Transverse colon (tissue), 3 donors: Measurements from ENCODE around the gene ZSCAN22.

ENCODE experiments used
- POLR2A ChIP-seq: fragments of 450-650 bp; IDR thresholded peaks from one replicate; pipeline ENCODE4 v1.6.1; 2016; ENCODE audit warnings: antibody characterized with exemption, mild to moderate bottlenecking, moderate library complexity
- TF ChIP-seq, protein P1 (sequence below), 5 experiments: fragments of 200-600 bp in 3 of 5; fragments of 450-650 bp in 2 of 5; sonication (generic) in 3 of 5; IDR thresholded peaks; 1 replicate in 2 of 5; 2 replicates in 3 of 5; pipeline ENCODE4 v1.5.1; 2016 to 2017; ENCODE audit warnings: antibody characterized with exemption in 5 of 5, inconsistent platforms in 3 of 5, mild to moderate bottlenecking in 2 of 5, moderate library complexity in 1 of 5

DNA sequence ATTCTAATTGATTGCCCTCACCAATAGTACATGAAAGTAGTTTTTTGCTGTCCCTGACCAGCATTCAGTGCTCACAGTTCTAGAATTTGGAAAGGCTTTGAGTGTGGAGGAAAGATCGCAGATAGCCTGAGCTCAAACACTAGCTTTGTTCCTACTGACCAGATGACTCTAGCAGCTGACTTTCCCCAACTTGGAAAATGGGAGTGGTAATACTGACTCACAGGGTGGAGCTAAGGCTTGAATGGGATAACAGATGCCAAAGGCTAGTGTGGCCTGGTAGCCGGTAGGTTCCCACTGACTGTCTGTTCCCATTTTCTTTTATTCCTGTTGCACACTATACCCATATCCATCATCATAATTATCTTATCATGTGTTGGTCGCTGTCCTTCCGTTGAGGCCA, 3.7 kb downstream of the ZSCAN22 start:
- TF ChIP-seq, protein P1, sequence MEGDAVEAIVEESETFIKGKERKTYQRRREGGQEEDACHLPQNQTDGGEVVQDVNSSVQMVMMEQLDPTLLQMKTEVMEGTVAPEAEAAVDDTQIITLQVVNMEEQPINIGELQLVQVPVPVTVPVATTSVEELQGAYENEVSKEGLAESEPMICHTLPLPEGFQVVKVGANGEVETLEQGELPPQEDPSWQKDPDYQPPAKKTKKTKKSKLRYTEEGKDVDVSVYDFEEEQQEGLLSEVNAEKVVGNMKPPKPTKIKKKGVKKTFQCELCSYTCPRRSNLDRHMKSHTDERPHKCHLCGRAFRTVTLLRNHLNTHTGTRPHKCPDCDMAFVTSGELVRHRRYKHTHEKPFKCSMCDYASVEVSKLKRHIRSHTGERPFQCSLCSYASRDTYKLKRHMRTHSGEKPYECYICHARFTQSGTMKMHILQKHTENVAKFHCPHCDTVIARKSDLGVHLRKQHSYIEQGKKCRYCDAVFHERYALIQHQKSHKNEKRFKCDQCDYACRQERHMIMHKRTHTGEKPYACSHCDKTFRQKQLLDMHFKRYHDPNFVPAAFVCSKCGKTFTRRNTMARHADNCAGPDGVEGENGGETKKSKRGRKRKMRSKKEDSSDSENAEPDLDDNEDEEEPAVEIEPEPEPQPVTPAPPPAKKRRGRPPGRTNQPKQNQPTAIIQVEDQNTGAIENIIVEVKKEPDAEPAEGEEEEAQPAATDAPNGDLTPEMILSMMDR (IDR thresholded peaks at IDR 0.05) = no peak
- no peak for TF ChIP-seq POLR2A
